Smooth muscle cell (in vitro differentiated cells): ENCODE measurements around the gene CRBN. TPM values are rescaled to one million over a fixed set of nuclear protein-coding genes. Genes with fewer than 3 reads are reported as not detected.

Source experiments
- DNase-seq: peaks from one replicate; lab custom pipeline; 2025; ENCODE audit not compliant: unreplicated experiment; lab: John Stamatoyannopoulos, UW
- H2AFZ ChIP-seq: fragments of 200-600 bp; sonication (generic); 2 replicates; pipeline ENCODE4 v1.6.0; 2016; ENCODE audit warnings: antibody characterized with exemption, low read depth, mild to moderate bottlenecking
- H3F3A ChIP-seq: fragments of 200-600 bp; sonication (generic); 2 replicates; pipeline ENCODE4 v1.6.0; 2017; ENCODE audit warnings: antibody characterized with exemption, low read depth
- H3K27ac ChIP-seq: fragments of 200-600 bp; sonication (generic); 2 replicates; pipeline ENCODE4 v1.5.1; 2016; ENCODE audit warnings: low read depth, mild to moderate bottlenecking
- H3K27me3 ChIP-seq: fragments of 200-600 bp; sonication (generic); 2 replicates; pipeline ENCODE4 v1.6.1; 2016; ENCODE audit warnings: low read depth, mild to moderate bottlenecking
- H3K36me3 ChIP-seq: fragments of 200-600 bp; sonication (generic); 2 replicates; pipeline ENCODE4 v1.5.1; 2016; ENCODE audit warnings: low read depth
- H3K4me1 ChIP-seq: fragments of 200-600 bp; sonication (generic); 2 replicates; pipeline ENCODE4 v1.5.1; 2016; ENCODE audit warnings: low read depth
- H3K4me2 ChIP-seq: fragments of 200-600 bp; sonication (generic); 2 replicates; pipeline ENCODE4 v1.6.0; 2016; ENCODE audit warnings: mild to moderate bottlenecking
- H3K4me3 ChIP-seq: fragments of 200-600 bp; sonication (generic); 2 replicates; pipeline ENCODE4 v1.5.1; 2016; ENCODE audit warnings: mild to moderate bottlenecking
- H3K79me2 ChIP-seq: fragments of 200-600 bp; sonication (generic); 2 replicates; pipeline ENCODE4 v1.6.0; 2016; ENCODE audit warnings: low read depth, mild to moderate bottlenecking
- H3K9ac ChIP-seq: fragments of 200-600 bp; sonication (generic); 2 replicates; pipeline ENCODE4 v1.6.0; 2016; ENCODE audit warnings: low read depth
- H3K9me3 ChIP-seq: fragments of 200-600 bp; sonication (generic); replicated peaks from 2 replicates; pipeline ENCODE4 v1.5.1; 2016; ENCODE audit warnings: low read depth
- H4K20me1 ChIP-seq: fragments of 200-600 bp; sonication (generic); 2 replicates; pipeline ENCODE4 v1.6.0; 2016; ENCODE audit warnings: low read depth
- WGBS: methylation state at CpG from one replicate; pipeline ENCODE4 v1.1.7; 2016; ENCODE audit warnings: low lambda C conversion rate; 5-methylcytosine and 5-hydroxymethylcytosine counted together
- polyA plus RNA-seq: library from polyadenylated mRNA; unstranded; fragments of >200 nt; fragmentation: Nextera tagmentation; extraction: Ambion mirVana; gene quantifications from 2 replicates; pipeline ENCODE4 v1.2.1, GENCODE V29; 2016
- total RNA-seq: library from RNA; depleted of rRNA; stranded (reverse); fragments of >200 nt; gene quantifications from 2 replicates; pipeline ENCODE4 v1.2.3, GENCODE V29; 2014
- TF ChIP-seq, protein P1 (sequence below): fragments of 200-600 bp; sonication (generic); IDR thresholded peaks from 2 replicates; pipeline ENCODE4 v1.5.1; 2017; ENCODE audit warnings: borderline replicate concordance, mild to moderate bottlenecking, antibody characterized with exemption; ENCODE audit not compliant: insufficient read depth, poor library complexity, severe bottlenecking

The CRBN gene
- total and polyA plus RNA-seq, 2 experiments from 2014 or later, result 26.8 to 77.5 TPM

DNA sequence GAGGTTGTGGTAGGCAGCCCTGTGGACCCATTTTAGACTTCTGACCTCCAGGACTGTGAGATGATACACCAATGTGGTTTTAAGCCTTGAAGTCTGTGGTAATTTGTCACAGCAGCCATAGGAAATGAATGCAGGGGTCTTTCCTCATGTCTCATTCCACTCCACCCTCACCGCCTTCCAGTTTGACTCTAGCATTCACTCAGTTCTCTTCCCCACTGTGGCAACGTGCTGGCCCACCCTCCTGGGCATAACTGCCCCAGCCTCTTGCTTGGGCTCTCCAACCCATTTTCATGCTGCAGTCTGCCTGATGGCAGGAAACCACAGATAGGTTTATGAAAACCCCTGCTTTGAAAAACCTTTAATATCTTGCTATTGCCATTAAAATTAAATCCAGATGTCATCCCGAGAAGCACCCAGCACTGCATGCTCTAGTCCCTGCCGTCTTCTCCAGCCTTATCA, 60.1 kb downstream of the CRBN start:
- Histone ChIP-seq H2AFZ (no peak overlapping the region), H3K4me2 (no peak overlapping the region), H3K79me2 (no peaks in the 10 kb centered on the region), H3K4me3 (no peak overlapping the region), H3K9ac (no peak overlapping the region), H4K20me1 (no peaks in the 10 kb centered on the region), H3K4me1 (no peaks in the 10 kb centered on the region), H3K36me3 (no peaks in the 10 kb centered on the region), H3K27ac (no peak overlapping the region), H3K9me3 (no peaks in the 10 kb centered on the region), H3F3A (no peaks in the 10 kb centered on the region), H3K27me3 (no peaks in the 10 kb centered on the region)
- DNase-seq, result no peak
- TF ChIP-seq, protein P1, sequence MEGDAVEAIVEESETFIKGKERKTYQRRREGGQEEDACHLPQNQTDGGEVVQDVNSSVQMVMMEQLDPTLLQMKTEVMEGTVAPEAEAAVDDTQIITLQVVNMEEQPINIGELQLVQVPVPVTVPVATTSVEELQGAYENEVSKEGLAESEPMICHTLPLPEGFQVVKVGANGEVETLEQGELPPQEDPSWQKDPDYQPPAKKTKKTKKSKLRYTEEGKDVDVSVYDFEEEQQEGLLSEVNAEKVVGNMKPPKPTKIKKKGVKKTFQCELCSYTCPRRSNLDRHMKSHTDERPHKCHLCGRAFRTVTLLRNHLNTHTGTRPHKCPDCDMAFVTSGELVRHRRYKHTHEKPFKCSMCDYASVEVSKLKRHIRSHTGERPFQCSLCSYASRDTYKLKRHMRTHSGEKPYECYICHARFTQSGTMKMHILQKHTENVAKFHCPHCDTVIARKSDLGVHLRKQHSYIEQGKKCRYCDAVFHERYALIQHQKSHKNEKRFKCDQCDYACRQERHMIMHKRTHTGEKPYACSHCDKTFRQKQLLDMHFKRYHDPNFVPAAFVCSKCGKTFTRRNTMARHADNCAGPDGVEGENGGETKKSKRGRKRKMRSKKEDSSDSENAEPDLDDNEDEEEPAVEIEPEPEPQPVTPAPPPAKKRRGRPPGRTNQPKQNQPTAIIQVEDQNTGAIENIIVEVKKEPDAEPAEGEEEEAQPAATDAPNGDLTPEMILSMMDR, result no peak
- 60% methylated on average over 4 of the region's 4 CpGs for WGBS

DNA sequence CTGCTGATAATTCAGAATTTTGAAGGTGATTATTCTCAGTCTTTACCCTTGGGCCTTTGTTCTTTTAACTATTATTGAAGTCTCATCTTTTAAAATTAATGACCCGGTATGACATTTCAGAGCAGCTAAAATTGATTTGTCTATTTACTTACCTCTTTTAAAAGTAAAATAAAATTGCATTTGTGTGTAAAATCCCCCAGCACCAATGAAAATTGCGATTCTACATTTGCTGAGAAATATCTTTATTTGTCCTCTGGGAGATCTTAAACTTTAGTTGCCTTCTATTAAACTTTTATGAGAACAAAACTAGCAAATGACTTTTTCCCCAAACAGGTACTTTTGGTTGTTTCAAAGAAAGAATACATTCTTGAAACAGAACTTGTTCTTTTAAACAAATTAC, 61.8 kb downstream of the CRBN start:
- no peaks in the 10 kb centered on the region for H3F3A ChIP-seq
- H3K9ac ChIP-seq, result no peak overlapping the region
- H3K27me3 ChIP-seq, result no peaks in the 10 kb centered on the region
- TF ChIP-seq, protein P1, result no peak
- no peaks in the 10 kb centered on the region for H4K20me1 ChIP-seq
- H3K9me3 ChIP-seq, result no peaks in the 10 kb centered on the region
- H3K79me2 ChIP-seq, result no peaks in the 10 kb centered on the region
- no peak overlapping the region for H3K27ac ChIP-seq
- DNase-seq, result no peak
- no peaks in the 10 kb centered on the region for H3K4me1 ChIP-seq
- no peak overlapping the region for H3K4me2 ChIP-seq
- no peaks in the 10 kb centered on the region for H3K36me3 ChIP-seq
- no peak overlapping the region for H3K4me3 ChIP-seq
- H2AFZ ChIP-seq, result no peak overlapping the region
- 91% methylated on average over 2 of the region's 2 CpGs for WGBS

DNA sequence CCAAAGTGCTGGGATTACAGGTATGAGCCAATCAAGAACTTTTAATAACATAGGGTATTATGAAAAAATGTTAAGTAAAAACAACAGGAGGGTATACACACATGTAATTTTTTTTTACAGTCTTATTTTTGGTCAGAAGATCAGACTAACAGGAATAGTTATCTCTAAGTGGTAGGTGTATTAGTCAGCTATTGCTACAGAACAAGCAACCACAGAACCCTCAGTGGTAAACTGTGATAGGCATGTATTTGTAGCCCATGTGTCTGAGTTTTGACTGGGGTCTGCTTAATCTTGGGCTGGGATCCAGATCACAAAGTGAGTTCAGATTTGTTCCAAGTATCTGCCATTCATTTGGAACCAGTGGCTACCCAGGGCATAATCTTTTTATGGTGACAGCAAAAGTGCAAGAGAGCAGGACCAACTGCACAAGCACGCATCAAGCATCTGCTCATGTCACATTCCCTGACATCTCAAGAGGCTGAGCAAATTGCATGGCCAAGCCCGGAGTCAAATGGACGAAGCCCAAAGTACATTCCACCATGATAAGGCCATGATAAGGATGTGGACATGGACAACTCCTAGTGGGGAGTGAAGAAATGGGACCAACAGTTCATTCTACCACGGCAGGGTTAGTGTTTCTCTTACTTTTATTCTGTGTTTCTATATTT, 66.3 kb downstream of the CRBN start:
- no peaks in the 10 kb centered on the region for H3K79me2 ChIP-seq
- H3K27me3 ChIP-seq, result no peaks in the 10 kb centered on the region
- no peak overlapping the region for H3K4me2 ChIP-seq
- no peak overlapping the region for H2AFZ ChIP-seq
- no peak for DNase-seq
- no peak overlapping the region for H3K27ac ChIP-seq
- no peaks in the 10 kb centered on the region for H3F3A ChIP-seq
- no peak overlapping the region for H3K4me3 ChIP-seq
- TF ChIP-seq, protein P1, result no peak
- 82% methylated on average over 4 of the region's 4 CpGs for WGBS
- H3K9me3 ChIP-seq, result no peaks in the 10 kb centered on the region
- H4K20me1 ChIP-seq, result no peaks in the 10 kb centered on the region
- H3K9ac ChIP-seq, result no peak overlapping the region
- H3K36me3 ChIP-seq, result no peaks in the 10 kb centered on the region
- H3K4me1 ChIP-seq, result no peaks in the 10 kb centered on the region
